Measurements from ENCODE around the gene CGB8.

The CGB8 gene

DNA sequence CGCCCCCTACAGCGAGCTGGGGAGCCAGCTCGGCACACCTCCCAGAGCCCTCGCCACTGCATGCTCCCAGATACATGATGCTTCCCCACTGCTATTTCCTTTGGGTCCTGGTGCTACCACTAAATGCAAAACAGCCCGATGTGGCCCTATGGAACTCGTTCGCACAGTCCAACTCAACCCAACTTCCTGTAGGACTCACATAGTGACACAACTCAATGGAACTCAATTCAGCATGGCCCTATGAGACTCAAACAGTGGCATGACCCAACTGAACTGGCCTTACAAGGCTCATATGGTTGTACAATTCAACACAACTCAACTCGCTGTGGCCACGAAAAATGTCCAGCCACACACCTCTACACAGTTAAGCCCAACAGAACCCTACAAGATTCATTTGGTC lies 20.1 kb upstream of the CGB8 start:
- TF ChIP-seq MYC (IDR thresholded peaks at IDR 0.05; ENCODE audit: low read depth, low read length) (no peak), POLR2A (IDR thresholded peaks at IDR 0.05; ENCODE audit: extremely low read depth, insufficient read length) (no peak)
- TF ChIP-seq, protein P1, sequence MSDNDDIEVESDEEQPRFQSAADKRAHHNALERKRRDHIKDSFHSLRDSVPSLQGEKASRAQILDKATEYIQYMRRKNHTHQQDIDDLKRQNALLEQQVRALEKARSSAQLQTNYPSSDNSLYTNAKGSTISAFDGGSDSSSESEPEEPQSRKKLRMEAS (IDR thresholded peaks at IDR 0.05; ENCODE audit: low read depth, low read length), result no peak
- TF ChIP-seq, protein P2, sequence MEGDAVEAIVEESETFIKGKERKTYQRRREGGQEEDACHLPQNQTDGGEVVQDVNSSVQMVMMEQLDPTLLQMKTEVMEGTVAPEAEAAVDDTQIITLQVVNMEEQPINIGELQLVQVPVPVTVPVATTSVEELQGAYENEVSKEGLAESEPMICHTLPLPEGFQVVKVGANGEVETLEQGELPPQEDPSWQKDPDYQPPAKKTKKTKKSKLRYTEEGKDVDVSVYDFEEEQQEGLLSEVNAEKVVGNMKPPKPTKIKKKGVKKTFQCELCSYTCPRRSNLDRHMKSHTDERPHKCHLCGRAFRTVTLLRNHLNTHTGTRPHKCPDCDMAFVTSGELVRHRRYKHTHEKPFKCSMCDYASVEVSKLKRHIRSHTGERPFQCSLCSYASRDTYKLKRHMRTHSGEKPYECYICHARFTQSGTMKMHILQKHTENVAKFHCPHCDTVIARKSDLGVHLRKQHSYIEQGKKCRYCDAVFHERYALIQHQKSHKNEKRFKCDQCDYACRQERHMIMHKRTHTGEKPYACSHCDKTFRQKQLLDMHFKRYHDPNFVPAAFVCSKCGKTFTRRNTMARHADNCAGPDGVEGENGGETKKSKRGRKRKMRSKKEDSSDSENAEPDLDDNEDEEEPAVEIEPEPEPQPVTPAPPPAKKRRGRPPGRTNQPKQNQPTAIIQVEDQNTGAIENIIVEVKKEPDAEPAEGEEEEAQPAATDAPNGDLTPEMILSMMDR (IDR thresholded peaks at IDR 0.05; ENCODE audit: low read depth, low read length), result no peak
- no peak for DNase-seq (ENCODE audit: low read depth)
- H3K4me3 ChIP-seq (ENCODE audit: low read depth, low read length), result no peak overlapping the region

DNA sequence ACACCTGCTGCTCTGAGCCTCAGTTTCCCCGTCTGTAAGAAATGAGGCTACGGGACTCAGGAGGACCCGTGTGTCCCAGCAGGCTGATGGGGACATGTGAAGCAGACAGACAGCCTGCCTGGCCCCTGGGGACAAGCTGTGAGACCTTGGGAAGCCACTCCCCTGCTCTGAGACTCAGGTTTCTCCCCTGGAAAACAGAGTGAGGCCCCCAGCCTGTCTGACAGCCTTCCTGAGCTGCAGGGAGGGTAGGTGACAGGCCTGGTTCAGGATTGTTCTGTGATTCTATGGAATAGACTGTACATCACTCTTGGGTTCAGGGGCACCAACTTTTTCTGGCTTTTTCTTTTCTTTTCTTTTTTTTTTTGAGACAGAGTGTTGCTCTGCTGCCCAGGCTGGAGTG lies 18.6 kb upstream of the CGB8 start:
- DNase-seq (ENCODE audit: low read depth), result no peak

DNA sequence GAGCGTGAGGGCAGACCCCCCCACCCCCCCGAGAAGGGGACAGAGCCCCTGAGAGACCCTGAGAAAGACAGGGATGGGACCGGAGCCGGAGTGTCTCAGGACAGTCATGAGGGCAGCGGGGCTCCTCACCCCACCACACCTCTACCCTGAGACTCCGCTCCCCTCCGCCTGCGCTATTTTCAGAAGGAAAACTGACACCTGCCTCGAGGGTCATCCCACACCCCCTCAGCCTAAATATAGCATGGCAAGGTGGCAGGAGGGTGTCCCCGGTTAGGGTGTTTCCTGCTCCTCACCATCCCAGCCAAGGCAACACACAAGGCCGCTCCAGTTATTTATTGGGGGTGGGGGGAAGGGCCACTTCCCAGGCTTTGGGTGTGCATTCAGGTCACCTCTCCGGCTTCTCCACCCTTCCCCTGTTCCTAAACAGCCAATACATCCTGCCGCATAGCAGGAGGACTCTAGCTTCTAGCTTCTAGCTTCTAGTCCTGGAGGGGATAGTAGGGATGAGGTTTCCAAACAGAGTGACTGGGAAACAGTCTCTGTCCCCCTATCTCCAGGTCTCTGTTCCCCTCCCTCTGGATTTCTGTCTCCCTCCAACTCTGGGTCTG lies 17.1 kb upstream of the CGB8 start:
- TF ChIP-seq MYC (IDR thresholded peaks at IDR 0.05; ENCODE audit: low read depth, low read length), result no peak
- TF ChIP-seq, protein P1 (IDR thresholded peaks at IDR 0.05; ENCODE audit: low read depth, low read length), result no peak
- no peak overlapping the region for H3K4me3 ChIP-seq (ENCODE audit: low read depth, low read length)
- DNase-seq (ENCODE audit: low read depth), result no peak

More for the DNA sequence above, 18.6 kb upstream of the CGB8 start:
- no peak for TF ChIP-seq POLR2A (IDR thresholded peaks at IDR 0.05; ENCODE audit: extremely low read depth, insufficient read length)
- TF ChIP-seq, protein P2 (IDR thresholded peaks at IDR 0.05; ENCODE audit: low read depth, low read length), result no peak
- TF ChIP-seq, protein P1 (IDR thresholded peaks at IDR 0.05; ENCODE audit: low read depth, low read length), result no peak
- TF ChIP-seq MYC (IDR thresholded peaks at IDR 0.05; ENCODE audit: low read depth, low read length), result no peak
- no peak overlapping the region for H3K4me3 ChIP-seq (ENCODE audit: low read depth, low read length)

DNA sequence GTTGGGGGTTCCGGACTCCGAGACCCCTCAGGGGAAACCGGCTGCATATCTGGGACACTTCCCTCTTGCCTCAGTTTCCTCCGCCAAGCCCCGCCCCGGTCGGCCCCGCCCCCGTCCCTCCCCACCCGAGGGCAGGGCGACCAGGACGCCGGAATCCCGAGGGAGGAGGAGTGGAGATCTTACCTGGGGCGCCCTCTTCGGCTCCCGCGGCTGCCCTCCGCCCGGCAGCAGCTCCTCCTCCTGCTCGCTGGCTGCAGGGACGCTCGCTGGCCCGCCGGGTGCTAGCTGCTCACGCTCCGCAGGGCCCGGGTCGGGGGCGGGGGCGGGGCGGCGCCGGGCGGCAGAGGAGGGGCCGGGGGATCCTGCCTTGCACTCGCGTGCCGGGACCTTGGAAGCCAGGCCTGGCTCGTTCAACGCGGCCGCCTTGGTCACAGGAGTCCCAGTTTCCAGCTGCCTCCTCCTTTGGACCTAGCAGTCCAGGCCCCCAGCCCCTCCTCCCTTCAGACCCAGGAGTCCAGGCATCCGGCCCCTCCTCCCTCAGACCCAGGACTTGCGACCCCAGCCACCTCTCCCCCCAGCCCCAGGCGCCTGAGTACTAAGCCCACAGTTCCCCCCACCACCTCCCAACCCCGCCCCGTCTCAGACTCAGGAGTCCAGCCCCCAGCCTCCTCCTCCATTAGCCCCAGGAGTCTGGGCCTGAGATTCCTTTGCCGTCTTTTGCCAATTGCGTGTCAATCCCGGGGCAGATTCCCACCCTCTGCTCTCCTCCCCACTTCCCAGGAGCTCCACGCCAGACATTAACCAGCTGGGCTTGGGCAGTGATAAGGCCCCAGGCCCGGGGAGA lies 16.1 kb upstream of the CGB8 start, which contains the start of gene NTF4:
Gene NTF4, minus strand, starts transcription at position 51 of the 844 bp plus-strand sequence. CDS start 2,821 bp downstream, outside the sequence.
- peak; percentile 26 for DNase-seq (ENCODE audit: low read depth)
- TF ChIP-seq, protein P1 (IDR thresholded peaks at IDR 0.05; ENCODE audit: low read depth, low read length), result no peak
- TF ChIP-seq, protein P2 (IDR thresholded peaks at IDR 0.05; ENCODE audit: low read depth, low read length), result no peak
- TF ChIP-seq MYC (IDR thresholded peaks at IDR 0.05; ENCODE audit: low read depth, low read length) (no peak), POLR2A (IDR thresholded peaks at IDR 0.05; ENCODE audit: extremely low read depth, insufficient read length) (no peak)
- H3K4me3 ChIP-seq (ENCODE audit: low read depth, low read length), result no peak within 1 kb of the TSS

DNA sequence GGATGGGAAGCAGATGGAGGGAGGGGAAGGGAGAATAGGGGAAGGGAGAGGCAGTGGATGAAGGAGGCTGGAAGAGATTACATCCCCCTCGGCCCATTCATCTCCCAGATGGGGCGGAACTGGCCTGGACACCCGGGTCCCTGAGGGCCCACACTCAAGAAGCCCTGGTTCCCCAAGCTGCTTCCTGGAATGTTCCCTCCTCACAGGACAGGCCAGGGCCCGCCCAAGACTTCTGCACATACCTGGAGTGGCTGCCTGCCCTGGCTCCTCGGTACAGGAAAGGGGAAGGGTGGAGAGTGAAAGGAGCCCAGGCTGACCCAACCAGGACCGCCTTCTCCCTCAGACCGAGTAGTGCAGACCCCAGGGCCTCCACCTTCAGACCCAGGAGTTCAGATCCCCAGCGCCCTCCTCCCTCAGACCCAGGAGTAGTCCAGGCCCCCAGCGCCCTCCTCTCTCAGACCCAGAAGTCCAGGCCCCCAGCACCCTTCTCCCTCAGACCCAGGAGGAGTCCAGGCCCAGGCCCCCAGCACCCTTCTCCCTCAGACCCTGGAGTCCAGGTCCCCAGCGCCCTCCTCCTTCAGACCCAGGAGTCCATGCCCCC lies 15.2 kb upstream of the CGB8 start:
- TF ChIP-seq, protein P2 (IDR thresholded peaks at IDR 0.05; ENCODE audit: low read depth, low read length), result no peak
- TF ChIP-seq, protein P1 (IDR thresholded peaks at IDR 0.05; ENCODE audit: low read depth, low read length), result no peak
- TF ChIP-seq POLR2A (IDR thresholded peaks at IDR 0.05; ENCODE audit: extremely low read depth, insufficient read length), result no peak
- DNase-seq (ENCODE audit: low read depth), result no peak
- H3K4me3 ChIP-seq (ENCODE audit: low read depth, low read length), result no peak overlapping the region
